Endothelial cell of hepatic sinusoid (primary cell): ENCODE data around the gene GNAZ.

ENCODE experiments used
- in situ Hi-C: cut with HindIII; loops from 2 replicates; pipeline ENCODE4 v1.10.0; 2017; ENCODE audit warnings: low sequenced_read_pairs

Gene GNAZ

GRCh38 chr22:23091760-23092159 lies 21.4 kb downstream of the GNAZ start:
- in situ Hi-C loops, result no loop called here

GRCh38 chr22:23092217-23092955 lies 22.1 kb downstream of the GNAZ start:
- in situ Hi-C loops, result no loop called here

GRCh38 chr22:23093051-23093788 lies 22.9 kb downstream of the GNAZ start:
- in situ Hi-C loops, result no loop called here

- in situ Hi-C loops, result no loop called here
These were observed 23.9 kb downstream of the GNAZ start for GRCh38 chr22:23094260-23094659.

GRCh38 chr22:23094695-23095681 lies 24.7 kb downstream of the GNAZ start:
- in situ Hi-C loops, result no loop called here

- in situ Hi-C loops, result no loop called here
These were observed 25.5 kb downstream of the GNAZ start for GRCh38 chr22:23095733-23096342.

- in situ Hi-C loops, result no loop called here
These were observed 27.3 kb downstream of the GNAZ start for GRCh38 chr22:23097412-23098229.

GRCh38 chr22:23098230-23098705 lies 27.9 kb downstream of the GNAZ start:
- in situ Hi-C loops, result no loop called here

GRCh38 chr22:23098718-23099530 lies 28.6 kb downstream of the GNAZ start:
- in situ Hi-C loops, result no loop called here

GRCh38 chr22:23099531-23099804 lies 29.1 kb downstream of the GNAZ start:
- in situ Hi-C loops, result no loop called here

GRCh38 chr22:23100124-23100801 lies 29.9 kb downstream of the GNAZ start:
- in situ Hi-C loops, result no loop called here

- in situ Hi-C loops, result no loop called here
These were observed 31.2 kb downstream of the GNAZ start for GRCh38 chr22:23101524-23101923.

GRCh38 chr22:23102002-23102655 lies 31.8 kb downstream of the GNAZ start:
- in situ Hi-C loops, result no loop called here

- in situ Hi-C loops, result no loop called here
These were observed 32.5 kb downstream of the GNAZ start for GRCh38 chr22:23102776-23103175.

GRCh38 chr22:23103199-23103954 lies 33.1 kb downstream of the GNAZ start:
- in situ Hi-C loops, result no loop called here

GRCh38 chr22:23104187-23104971 lies 34.1 kb downstream of the GNAZ start:
- in situ Hi-C loops, result no loop called here

- in situ Hi-C loops, result no loop called here
These were observed 35.0 kb downstream of the GNAZ start for GRCh38 chr22:23105304-23105703.
